ENCODE measurements around the gene TOMT. TPM values are rescaled to one million over a fixed set of nuclear protein-coding genes. Genes with fewer than 3 reads are reported as not detected.

TOMT gene
- total and polyA plus RNA-seq, 2 of the 4 experiments (the other 2 are of a cell fraction), result not detected

- no peak for DNase-seq
- in situ Hi-C loops (cut with MboI; ENCODE audit: low sequenced_read_pairs), result loop anchor here (5.0 kb wide), 1 partner anchor 38 kb away; no protein-coding TSS in a partner anchor
- 100% methylated on average over 2 of the region's 4 CpGs; no CpG with 5 or more reads in 1 of the 2 experiments for WGBS, 2 experiments (ENCODE audit: extremely low coverage in 2 of 2, insufficient read length in 1 of 2)
Observed at GRCh38 chr11:72075756-72076155, 30.0 kb upstream of the TOMT start.

More at GRCh38 chr11:72075756-72076155, 30.0 kb upstream of the TOMT start:
- H3K18ac ChIP-seq (ENCODE audit: low read depth, low read length), result no peak overlapping the region
- no peak overlapping the region for H2AFZ ChIP-seq (replicated peaks; ENCODE audit: low read length, poor library complexity)
- no peak overlapping the region for H2BK120ac ChIP-seq (ENCODE audit: low read depth, low read length)
- intact Hi-C loops (cut with micrococcal nuclease) (no loop called here), dilution Hi-C loops (cut with HindIII; ENCODE audit: low sequenced_read_pairs, unreplicated experiment) (no loop called here)
- no peak overlapping the region for H2AK5ac ChIP-seq (ENCODE audit: low read depth, low read length)
- H3K4me1 ChIP-seq (ENCODE audit: control insufficient read depth, insufficient read depth, low read length), result peaks cover 10% of the 10 kb centered on the region
- no peak for ATAC-seq (ENCODE audit: low read depth)
- BruUV-seq (replicated peaks), result no TSS peak
- H2AK9ac ChIP-seq (replicated peaks; ENCODE audit: low read depth, low read length, poor library complexity), result no peak overlapping the region
- ChIA-PET POLR2A (ENCODE audit: unreplicated experiment) (interaction anchor here (1.1 kb wide), 1 partner anchor 34 kb away, joined by 3 read pairs; no protein-coding TSS in a partner anchor), CTCF (interaction anchor here (1.2 kb wide), 1 partner anchor 50 kb away, joined by 3 read pairs; no protein-coding TSS in a partner anchor)
- H3K9me1 ChIP-seq (ENCODE audit: insufficient read depth, low read length), result peaks cover 9% of the 10 kb centered on the region
- 0 out of 2 replicates have a peak overlapping the region, but pooled peaks have one; percentile 31 for H3K4ac ChIP-seq (ENCODE audit: low read depth, low read length)
- TF ChIP-seq MAFK (IDR thresholded peaks at IDR 0.05; ENCODE audit: low read depth, low read length) (no peak), MAZ (IDR thresholded peaks at IDR 0.05; ENCODE audit: borderline replicate concordance, low read depth, low read length) (no peak), POLR2A (IDR thresholded peaks at IDR 0.05; ENCODE audit: low read depth, low read length) (no peak), RFX5 (IDR thresholded peaks at IDR 0.05; ENCODE audit: low read depth, low read length) (no peak)
- no peaks in the 10 kb centered on the region for H3K9me3 ChIP-seq (ENCODE audit: control insufficient read depth, insufficient read depth, low read length)
- H2BK15ac ChIP-seq (ENCODE audit: low read depth, low read length), result no peak overlapping the region
- no peak overlapping the region for H3K56ac ChIP-seq (ENCODE audit: extremely low read depth, insufficient read depth, low read length)
- no peak overlapping the region for H3K27ac ChIP-seq (ENCODE audit: insufficient read depth, low read length)
- no peak overlapping the region for H2BK20ac ChIP-seq (ENCODE audit: low read depth, low read length)
- H4K91ac ChIP-seq (ENCODE audit: insufficient read depth, low read depth, low read length), result no peak overlapping the region
- no peak overlapping the region for H2BK5ac ChIP-seq (ENCODE audit: low read depth, low read length, poor library complexity, severe bottlenecking)
- no peaks in the 10 kb centered on the region for H3K36me3 ChIP-seq (ENCODE audit: control insufficient read depth, insufficient read depth, low read length)
- no peak overlapping the region for H3K4me3 ChIP-seq (ENCODE audit: insufficient read depth, low read depth, low read length)
- H4K20me1 ChIP-seq (ENCODE audit: insufficient read depth, low read length), result peaks cover 7% of the 10 kb centered on the region; the same call in 1 of the 2 replicates
- H3K9ac ChIP-seq (ENCODE audit: low read depth, low read length), result no peak overlapping the region
- H4K8ac ChIP-seq (ENCODE audit: low read depth in 2 of 2, low read length in 2 of 2), result peak overlapping the region in 1 of 2 experiments; percentile 46; a peak in 1 of 4 replicates
- H4K5ac ChIP-seq (ENCODE audit: low read depth, low read length), result no peak overlapping the region
- 0 out of 2 replicates have a peak overlapping the region, but pooled peaks have one; percentile 43 for H3K14ac ChIP-seq (replicated peaks; ENCODE audit: low read depth, low read length)
- H3K27me3 ChIP-seq (ENCODE audit: control insufficient read depth, insufficient read depth, low read length), result no peaks in the 10 kb centered on the region
- no peak overlapping the region; the same call in 1 of the 2 replicates for H3K23ac ChIP-seq (ENCODE audit: low read depth, low read length)
- H3K4me2 ChIP-seq (ENCODE audit: low read depth, low read length), result no peak overlapping the region
- peaks cover 26 to 57% of the 10 kb centered on the region in 2 experiments for H3K79me1 ChIP-seq (ENCODE audit: low read depth in 1 of 2, low read length in 2 of 2)

All from IMR-90 (cell line).